CD4-positive, alpha-beta T cell (primary cell): ENCODE measurements around the gene ZNF500. TPM values are rescaled to one million over a fixed set of nuclear protein-coding genes. Genes with fewer than 3 reads are reported as not detected.

Experiments
- ATAC-seq: fragments of 200-7000 bp; cut with Tn5 transposase; one replicate; pipeline ENCODE4 v1.10.0; 2022; ENCODE audit warnings: mild to moderate bottlenecking; ENCODE audit not compliant: poor library complexity
- CTCF ChIA-PET: fragments of 350-600 bp; sonication (Branson Sonifier 250); formaldehyde crosslinking; loops from one replicate; lab custom pipeline; 2021; ENCODE audit warnings: antibody characterized with exemption, inconsistent platforms; lab: Charles Lee
- POLR2A ChIA-PET: fragments of 350-600 bp; sonication (Branson Sonifier 250); formaldehyde crosslinking; loops from one replicate; lab custom pipeline; 2021; ENCODE audit warnings: antibody characterized with exemption, inconsistent platforms; lab: Charles Lee
- DNase-seq, 14 experiments: peaks; one replicate each; pipeline ENCODE4 v3.0.0-alpha.2; 2013 to 2020; ENCODE audit warnings: mixed read lengths in 2 of 14
- H3K27ac ChIP-seq, 2 donors: one replicate each; pipeline versions ENCODE4 v1.5.1 to v1.7.0; 2013; ENCODE audit warnings: low read length in 2 of 2, low read depth in 1 of 2, mild to moderate bottlenecking in 1 of 2
- H3K27me3 ChIP-seq, 2 experiments: 1 replicate in 1 of 2; 2 replicates in 1 of 2; pipeline versions ENCODE4 v1.6.1 to v1.7.0; 2013; ENCODE audit warnings: low read length in 2 of 2, control low read depth in 1 of 2, mild to moderate bottlenecking in 1 of 2, moderate library complexity in 1 of 2; ENCODE audit not compliant: insufficient read depth in 2 of 2, control insufficient read depth in 1 of 2
- H3K36me3 ChIP-seq: one replicate; pipeline ENCODE4 v1.6.1; 2013; ENCODE audit warnings: low read length, control low read depth; ENCODE audit not compliant: insufficient read depth
- H3K4me1 ChIP-seq: one replicate; pipeline ENCODE4 v1.6.1; 2013; ENCODE audit warnings: low read length, control low read depth; ENCODE audit not compliant: insufficient read depth
- H3K4me3 ChIP-seq: one replicate; pipeline ENCODE4 v1.5.1; 2013; ENCODE audit warnings: mild to moderate bottlenecking, low read length, moderate library complexity
- H3K9me3 ChIP-seq, 2 experiments: 1 replicate in 1 of 2; 2 replicates in 1 of 2; pipeline versions ENCODE4 v1.6.1 to v1.7.0; 2013; ENCODE audit warnings: low read length in 2 of 2, mild to moderate bottlenecking in 2 of 2, control low read depth in 1 of 2, moderate library complexity in 1 of 2; ENCODE audit not compliant: control insufficient read depth in 1 of 2, insufficient read depth in 1 of 2
- H3K27ac Mint-ChIP-seq: one replicate; pipeline ENCODE4 v1.8.0; 2020; ENCODE audit warnings: mixed read lengths
- H3K27me3 Mint-ChIP-seq: one replicate; pipeline ENCODE4 v1.8.0; 2021; ENCODE audit warnings: mixed read lengths
- H3K36me3 Mint-ChIP-seq: one replicate; pipeline ENCODE4 v1.8.0; 2021; ENCODE audit warnings: low read depth, mixed read lengths
- H3K4me1 Mint-ChIP-seq: one replicate; pipeline ENCODE4 v1.8.0; 2021; ENCODE audit warnings: low read depth, mixed read lengths
- H3K4me3 Mint-ChIP-seq: one replicate; pipeline ENCODE4 v1.8.0; 2020; ENCODE audit warnings: mild to moderate bottlenecking, mixed read lengths
- H3K9me3 Mint-ChIP-seq: one replicate; pipeline ENCODE4 v1.8.0; 2020; ENCODE audit warnings: mixed read lengths
- CTCF ChIP-seq: fragments of 200-600 bp; IDR thresholded peaks from one replicate; pipeline ENCODE4 v1.8.0; 2022; ENCODE audit warnings: antibody characterized with exemption, mild to moderate bottlenecking
- intact Hi-C, 2 experiments: fragments of 100-400 bp; cut with DNase I in 1 of 2; cut with micrococcal nuclease in 1 of 2; formaldehyde crosslinking; loops; one replicate each; pipeline versions ENCODE4 v1.15.1 to v1.9.0; 2023 to 2025; cut with DNase I, micrococcal nuclease
- total RNA-seq, 174 experiments: library from RNA in 2 of 174; stranded (reverse) in 2 of 174; gene quantifications; one replicate each; pipeline ENCODE4 v1.2.3 and lab custom pipeline; 2021 to 2026

The ZNF500 gene
- total RNA-seq, 2 experiments from 2014 or later, result 11.8 to 12.4 TPM

GRCh38 chr16:4729876-4730275 lies 37.1 kb downstream of the ZNF500 start:
- H3K36me3 Mint-ChIP-seq, result peaks cover 53% of the 10 kb centered on the region
- no peak overlapping the region for H3K4me3 ChIP-seq
- TF ChIP-seq CTCF, result no peak
- no peaks in the 10 kb centered on the region for H3K9me3 Mint-ChIP-seq
- ChIA-PET CTCF (no interaction called here), POLR2A (no interaction called here)
- H3K36me3 ChIP-seq, result peaks cover 32% of the 10 kb centered on the region
- H3K4me3 Mint-ChIP-seq, result no peak overlapping the region
- no peaks in the 10 kb centered on the region for H3K27me3 ChIP-seq
- H3K27me3 Mint-ChIP-seq, result no peaks in the 10 kb centered on the region
- no peak for DNase-seq
- ATAC-seq, result no peak
- no peak overlapping the region for H3K27ac Mint-ChIP-seq
- peaks cover 13% of the 10 kb centered on the region for H3K4me1 ChIP-seq
- intact Hi-C loops, result loop anchor here in 1 of 2 experiments (10.0 kb wide), 3 partner anchors 225 to 345 kb away; partner anchors contain the start of genes ALG1, NAGPA and SEC14L5
- H3K27ac ChIP-seq, result no peak overlapping the region
- peaks cover 25% of the 10 kb centered on the region for H3K4me1 Mint-ChIP-seq
- H3K9me3 ChIP-seq, result no peaks in the 10 kb centered on the region

GRCh38 chr16:4728676-4729075 lies 38.3 kb downstream of the ZNF500 start:
- no peaks in the 10 kb centered on the region for H3K9me3 ChIP-seq
- no peak overlapping the region for H3K4me3 ChIP-seq
- TF ChIP-seq CTCF, result no peak
- peaks cover 16% of the 10 kb centered on the region for H3K4me1 Mint-ChIP-seq
- peaks cover 52% of the 10 kb centered on the region for H3K36me3 Mint-ChIP-seq
- POLR2A ChIA-PET, result no interaction called here
- H3K4me1 ChIP-seq, result peaks cover 6% of the 10 kb centered on the region
- no peak for DNase-seq
- intact Hi-C loops, result no loop called here
- H3K9me3 Mint-ChIP-seq, result no peaks in the 10 kb centered on the region
- no peak overlapping the region for H3K4me3 Mint-ChIP-seq
- peaks cover 41% of the 10 kb centered on the region for H3K36me3 ChIP-seq
- CTCF ChIA-PET, result no interaction called here
- H3K27ac Mint-ChIP-seq, result no peak overlapping the region
- ATAC-seq, result no peak
- no peaks in the 10 kb centered on the region for H3K27me3 Mint-ChIP-seq
- H3K27ac ChIP-seq, result no peak overlapping the region
- H3K27me3 ChIP-seq, result no peaks in the 10 kb centered on the region

- ATAC-seq (no peak), DNase-seq (no peak)
- peaks cover 51% of the 10 kb centered on the region for H3K36me3 ChIP-seq
- no peaks in the 10 kb centered on the region for H3K4me1 ChIP-seq
- H3K27me3 ChIP-seq, result no peaks in the 10 kb centered on the region
- H3K4me3 ChIP-seq, result no peak overlapping the region
- intact Hi-C loops, result no loop called here
- ChIA-PET POLR2A (no interaction called here), CTCF (no interaction called here)
- no peak overlapping the region for H3K4me3 Mint-ChIP-seq
- H3K9me3 ChIP-seq, result no peaks in the 10 kb centered on the region
- H3K9me3 Mint-ChIP-seq, result no peaks in the 10 kb centered on the region
- no peaks in the 10 kb centered on the region for H3K27me3 Mint-ChIP-seq
- H3K4me1 Mint-ChIP-seq, result peaks cover under 1% of the 10 kb centered on the region
- no peak overlapping the region for H3K27ac Mint-ChIP-seq
- peaks cover 60% of the 10 kb centered on the region for H3K36me3 Mint-ChIP-seq
- H3K27ac ChIP-seq, result no peak overlapping the region
- TF ChIP-seq CTCF, result no peak
These were observed 40.3 kb downstream of the ZNF500 start for GRCh38 chr16:4726616-4727015.
